ENCODE data around the gene DOCK6.
A peak's percentile ranks its signal among the peaks of the same experiment; 100 is the strongest.

Gene DOCK6

DNA sequence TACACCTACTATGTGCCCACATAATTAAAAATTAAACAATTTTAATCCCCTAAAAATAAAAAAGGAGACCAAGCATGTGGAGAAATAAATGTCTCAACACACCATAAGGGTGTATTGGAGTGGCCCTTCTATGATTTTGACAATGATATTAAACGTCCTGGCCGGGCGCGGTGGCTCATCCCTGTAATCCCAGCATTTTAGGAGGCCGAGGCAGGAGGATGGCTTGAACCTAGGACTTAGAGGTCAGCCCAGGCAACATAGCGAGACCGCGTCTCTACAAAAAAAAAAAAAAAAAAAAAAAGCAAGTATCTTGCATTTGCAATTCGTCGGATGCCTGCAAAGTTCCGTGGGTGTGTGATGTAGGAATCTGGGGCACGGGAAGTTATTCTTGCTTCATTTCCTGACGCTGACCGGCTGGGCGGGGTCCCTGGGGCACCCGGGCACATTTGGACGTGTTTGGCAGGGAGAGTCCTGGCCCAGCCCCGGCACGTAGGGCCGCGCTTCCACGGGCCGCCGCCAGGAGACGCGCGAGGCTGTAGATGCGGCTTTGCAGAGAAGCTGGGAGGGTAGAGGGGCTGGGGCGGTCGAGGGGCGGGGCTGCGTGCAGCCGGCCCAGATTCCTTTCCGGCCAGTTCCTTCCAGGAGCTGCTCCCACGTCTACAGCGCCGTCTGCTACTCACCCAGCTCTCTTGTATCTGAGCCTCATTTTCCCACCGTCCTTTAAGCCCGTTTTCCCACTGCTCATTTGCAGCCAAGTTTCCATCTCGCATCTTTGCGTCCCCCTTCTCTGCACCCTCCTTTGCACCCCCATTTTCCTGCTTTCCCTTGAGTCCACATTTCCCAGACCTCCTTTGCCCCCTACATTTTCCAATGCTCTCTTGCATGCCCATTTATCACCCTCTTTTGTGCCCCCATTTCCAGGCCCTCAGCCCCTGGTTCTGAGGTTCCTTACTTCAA, 31.4 kb upstream of the DOCK6 start:
- ATAC-seq (ENCODE audit: low read depth) (peak; percentile 96), DNase-seq (ENCODE audit: low spot score) (peak; percentile 94)
- Histone ChIP-seq H3K4me1 (ENCODE audit: insufficient read depth, poor library complexity, severe bottlenecking) (no peaks in the 10 kb centered on the region), H3K27me3 (ENCODE audit: insufficient read depth, poor library complexity, severe bottlenecking) (no peaks in the 10 kb centered on the region), H3K36me3 (ENCODE audit: low read depth) (no peaks in the 10 kb centered on the region), H3K27ac (ENCODE audit: poor library complexity, severe bottlenecking) (peak overlapping the region; percentile 47), H3K9me3 (ENCODE audit: severe bottlenecking) (no peaks in the 10 kb centered on the region), H3K4me3 (ENCODE audit: severe bottlenecking) (no peak overlapping the region)
- TF ChIP-seq, protein P1, sequence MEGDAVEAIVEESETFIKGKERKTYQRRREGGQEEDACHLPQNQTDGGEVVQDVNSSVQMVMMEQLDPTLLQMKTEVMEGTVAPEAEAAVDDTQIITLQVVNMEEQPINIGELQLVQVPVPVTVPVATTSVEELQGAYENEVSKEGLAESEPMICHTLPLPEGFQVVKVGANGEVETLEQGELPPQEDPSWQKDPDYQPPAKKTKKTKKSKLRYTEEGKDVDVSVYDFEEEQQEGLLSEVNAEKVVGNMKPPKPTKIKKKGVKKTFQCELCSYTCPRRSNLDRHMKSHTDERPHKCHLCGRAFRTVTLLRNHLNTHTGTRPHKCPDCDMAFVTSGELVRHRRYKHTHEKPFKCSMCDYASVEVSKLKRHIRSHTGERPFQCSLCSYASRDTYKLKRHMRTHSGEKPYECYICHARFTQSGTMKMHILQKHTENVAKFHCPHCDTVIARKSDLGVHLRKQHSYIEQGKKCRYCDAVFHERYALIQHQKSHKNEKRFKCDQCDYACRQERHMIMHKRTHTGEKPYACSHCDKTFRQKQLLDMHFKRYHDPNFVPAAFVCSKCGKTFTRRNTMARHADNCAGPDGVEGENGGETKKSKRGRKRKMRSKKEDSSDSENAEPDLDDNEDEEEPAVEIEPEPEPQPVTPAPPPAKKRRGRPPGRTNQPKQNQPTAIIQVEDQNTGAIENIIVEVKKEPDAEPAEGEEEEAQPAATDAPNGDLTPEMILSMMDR (IDR thresholded peaks at IDR 0.05; ENCODE audit: poor library complexity, severe bottlenecking): peak; percentile 99

DNA sequence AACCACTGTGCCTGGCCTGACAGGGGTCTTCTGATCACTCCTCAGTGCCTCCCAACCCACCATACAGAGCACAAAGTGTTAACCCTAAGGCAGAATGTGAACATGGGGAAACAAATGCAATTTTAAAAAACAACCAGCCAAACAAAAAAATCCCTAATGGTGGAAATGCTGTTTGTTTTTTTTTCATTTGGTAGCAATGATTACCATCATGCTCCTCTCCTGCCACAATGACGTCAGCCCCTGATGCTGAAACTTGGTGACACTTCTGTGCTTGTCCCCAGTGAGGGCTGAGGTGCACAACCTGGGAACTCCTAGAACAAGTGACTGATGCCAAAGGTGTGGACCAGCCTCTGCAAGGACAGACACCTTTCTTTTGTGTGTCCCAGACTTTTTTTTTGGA, 29.7 kb upstream of the DOCK6 start:
- ATAC-seq (ENCODE audit: low read depth): no peak
- no peak overlapping the region for H3K27ac ChIP-seq (ENCODE audit: poor library complexity, severe bottlenecking)
- no peaks in the 10 kb centered on the region for H3K27me3 ChIP-seq (ENCODE audit: insufficient read depth, poor library complexity, severe bottlenecking)
- no peaks in the 10 kb centered on the region for H3K9me3 ChIP-seq (ENCODE audit: severe bottlenecking)
- DNase-seq (ENCODE audit: low spot score): no peak
- H3K4me3 ChIP-seq (ENCODE audit: severe bottlenecking): no peak overlapping the region
- TF ChIP-seq, protein P1 (IDR thresholded peaks at IDR 0.05; ENCODE audit: poor library complexity, severe bottlenecking): no peak
- no peaks in the 10 kb centered on the region for H3K36me3 ChIP-seq (ENCODE audit: low read depth)
- no peaks in the 10 kb centered on the region for H3K4me1 ChIP-seq (ENCODE audit: insufficient read depth, poor library complexity, severe bottlenecking)

DNA sequence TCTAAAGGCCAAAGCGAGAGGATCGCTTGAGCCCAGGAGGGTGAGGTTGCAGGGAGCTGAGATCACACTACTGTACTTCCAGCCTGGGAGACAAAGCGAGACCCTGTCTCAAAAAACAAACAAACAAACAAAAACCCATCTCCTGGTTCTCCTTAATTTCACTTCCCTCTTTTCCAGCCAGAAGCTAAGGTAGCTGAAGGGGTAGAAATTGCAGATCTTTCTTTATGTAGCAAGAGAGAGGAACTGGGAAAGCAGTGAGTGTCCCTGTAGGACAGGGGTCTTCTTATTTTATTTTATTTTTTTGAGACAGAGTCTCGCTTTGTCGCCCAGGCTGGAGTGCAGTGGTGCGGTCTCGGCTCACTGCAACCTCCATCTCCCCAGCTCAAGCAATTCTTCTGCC, 29.1 kb upstream of the DOCK6 start:
- Histone ChIP-seq H3K4me3 (ENCODE audit: severe bottlenecking) (no peak overlapping the region), H3K36me3 (ENCODE audit: low read depth) (no peaks in the 10 kb centered on the region), H3K27ac (ENCODE audit: poor library complexity, severe bottlenecking) (no peak overlapping the region), H3K9me3 (ENCODE audit: severe bottlenecking) (no peaks in the 10 kb centered on the region), H3K4me1 (ENCODE audit: insufficient read depth, poor library complexity, severe bottlenecking) (no peaks in the 10 kb centered on the region), H3K27me3 (ENCODE audit: insufficient read depth, poor library complexity, severe bottlenecking) (no peaks in the 10 kb centered on the region)
- ATAC-seq (ENCODE audit: low read depth) (no peak), DNase-seq (ENCODE audit: low spot score) (no peak)
- TF ChIP-seq, protein P1 (IDR thresholded peaks at IDR 0.05; ENCODE audit: poor library complexity, severe bottlenecking): no peak

DNA sequence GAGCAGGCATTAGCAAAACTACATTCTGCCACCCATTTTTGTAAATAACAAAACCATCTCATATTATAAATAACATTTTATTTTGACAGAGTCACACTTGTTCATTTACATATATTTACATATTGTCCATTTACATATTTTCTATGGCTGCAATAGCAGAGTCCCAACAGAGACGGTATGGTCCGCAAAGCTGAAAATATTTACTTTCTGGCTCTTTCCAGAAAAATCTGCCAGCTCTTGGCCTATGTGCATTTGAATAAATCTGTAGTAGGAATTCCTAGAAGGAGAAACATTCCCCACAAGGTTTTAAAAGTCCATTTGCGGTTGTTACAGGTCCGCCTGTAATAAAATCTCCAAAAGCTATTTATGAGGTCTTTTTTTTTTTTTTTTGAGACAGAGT, 27.9 kb upstream of the DOCK6 start:
- DNase-seq (ENCODE audit: low spot score) (no peak), ATAC-seq (ENCODE audit: low read depth) (no peak)
- Histone ChIP-seq H3K27ac (ENCODE audit: poor library complexity, severe bottlenecking) (no peak overlapping the region), H3K9me3 (ENCODE audit: severe bottlenecking) (no peaks in the 10 kb centered on the region), H3K36me3 (ENCODE audit: low read depth) (no peaks in the 10 kb centered on the region), H3K27me3 (ENCODE audit: insufficient read depth, poor library complexity, severe bottlenecking) (no peaks in the 10 kb centered on the region), H3K4me1 (ENCODE audit: insufficient read depth, poor library complexity, severe bottlenecking) (no peaks in the 10 kb centered on the region), H3K4me3 (ENCODE audit: severe bottlenecking) (no peak overlapping the region)
- TF ChIP-seq, protein P1 (IDR thresholded peaks at IDR 0.05; ENCODE audit: poor library complexity, severe bottlenecking): no peak

DNA sequence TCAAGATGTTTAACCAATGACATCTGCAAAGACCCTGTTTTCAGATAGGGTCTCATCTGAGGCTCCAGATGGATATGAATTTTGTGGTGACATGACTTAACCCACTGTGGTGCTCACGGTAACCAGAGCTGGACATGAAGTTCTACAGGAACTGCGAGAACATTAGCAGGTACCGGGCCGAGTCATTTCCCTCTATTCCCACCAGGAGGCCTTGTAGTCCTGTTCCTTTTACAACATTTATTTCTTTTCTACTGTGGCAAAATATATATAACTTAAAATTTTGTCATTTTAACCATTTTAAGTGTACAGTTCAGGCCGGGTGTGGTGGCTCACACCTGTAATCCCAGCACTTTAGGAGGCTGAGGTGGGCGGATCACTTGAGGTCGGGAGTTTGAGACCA, 26.0 kb upstream of the DOCK6 start:
- Histone ChIP-seq H3K9me3 (ENCODE audit: severe bottlenecking) (no peaks in the 10 kb centered on the region), H3K27me3 (ENCODE audit: insufficient read depth, poor library complexity, severe bottlenecking) (no peaks in the 10 kb centered on the region), H3K4me3 (ENCODE audit: severe bottlenecking) (no peak overlapping the region), H3K36me3 (ENCODE audit: low read depth) (no peaks in the 10 kb centered on the region), H3K27ac (ENCODE audit: poor library complexity, severe bottlenecking) (no peak overlapping the region), H3K4me1 (ENCODE audit: insufficient read depth, poor library complexity, severe bottlenecking) (no peaks in the 10 kb centered on the region)
- TF ChIP-seq, protein P1 (IDR thresholded peaks at IDR 0.05; ENCODE audit: poor library complexity, severe bottlenecking): peak; percentile 59
- DNase-seq (ENCODE audit: low spot score) (no peak), ATAC-seq (ENCODE audit: low read depth) (no peak)

Data from RWPE2 (cell line).